OCI-LY7 (cell line): ENCODE results near the gene C12orf56.

ENCODE experiments used
- EZH2phosphoT487 ChIP-seq: fragments of 200-600 bp; sonication (generic); IDR thresholded peaks from 2 replicates; pipeline ENCODE4 v1.6.1; 2018; ENCODE audit warnings: low read depth, borderline replicate concordance, mild to moderate bottlenecking, mixed run types, antibody characterized with exemption, low read length, moderate library complexity, mixed read lengths
- TF ChIP-seq, protein P1 (sequence below): fragments of 200-600 bp; sonication (generic); conservative IDR thresholded peaks from 2 replicates; pipeline ENCODE4 v1.5.1; 2014; ENCODE audit warnings: mild to moderate bottlenecking, antibody characterized with exemption, low read length, moderate library complexity, mixed read lengths

DNA sequence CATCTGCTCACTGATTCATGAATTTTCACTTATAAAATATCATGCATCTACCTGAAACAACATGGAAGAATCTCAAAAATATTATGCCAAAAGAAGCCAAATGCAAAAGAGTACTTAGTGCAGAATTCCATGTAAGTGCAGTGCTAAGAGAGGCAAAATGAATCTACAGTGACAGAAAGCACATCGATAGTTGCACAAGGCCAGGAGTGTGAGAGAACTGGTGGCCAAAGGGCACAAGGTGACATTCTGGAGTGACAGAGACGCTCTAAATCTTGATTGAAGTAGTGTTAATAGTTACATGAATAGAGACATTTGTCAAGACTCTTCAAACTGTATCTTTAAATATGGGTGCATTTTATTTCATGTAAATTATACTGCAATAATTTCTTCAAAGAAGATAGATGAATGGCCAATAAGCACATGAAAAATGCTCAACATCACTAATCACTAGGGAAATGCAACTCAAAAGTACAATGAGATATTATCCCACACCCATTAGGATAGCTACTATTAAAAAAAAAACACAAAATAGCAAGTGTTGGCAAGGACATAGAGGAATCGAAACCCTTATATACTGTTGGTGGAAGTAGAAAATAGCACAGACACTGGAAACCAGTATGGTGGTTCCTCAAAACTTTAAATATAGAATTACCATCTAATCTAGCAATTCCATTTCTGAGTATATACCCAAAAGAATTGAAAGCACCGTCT lies 96.7 kb downstream of the C12orf56 start:
- TF ChIP-seq, protein P1, sequence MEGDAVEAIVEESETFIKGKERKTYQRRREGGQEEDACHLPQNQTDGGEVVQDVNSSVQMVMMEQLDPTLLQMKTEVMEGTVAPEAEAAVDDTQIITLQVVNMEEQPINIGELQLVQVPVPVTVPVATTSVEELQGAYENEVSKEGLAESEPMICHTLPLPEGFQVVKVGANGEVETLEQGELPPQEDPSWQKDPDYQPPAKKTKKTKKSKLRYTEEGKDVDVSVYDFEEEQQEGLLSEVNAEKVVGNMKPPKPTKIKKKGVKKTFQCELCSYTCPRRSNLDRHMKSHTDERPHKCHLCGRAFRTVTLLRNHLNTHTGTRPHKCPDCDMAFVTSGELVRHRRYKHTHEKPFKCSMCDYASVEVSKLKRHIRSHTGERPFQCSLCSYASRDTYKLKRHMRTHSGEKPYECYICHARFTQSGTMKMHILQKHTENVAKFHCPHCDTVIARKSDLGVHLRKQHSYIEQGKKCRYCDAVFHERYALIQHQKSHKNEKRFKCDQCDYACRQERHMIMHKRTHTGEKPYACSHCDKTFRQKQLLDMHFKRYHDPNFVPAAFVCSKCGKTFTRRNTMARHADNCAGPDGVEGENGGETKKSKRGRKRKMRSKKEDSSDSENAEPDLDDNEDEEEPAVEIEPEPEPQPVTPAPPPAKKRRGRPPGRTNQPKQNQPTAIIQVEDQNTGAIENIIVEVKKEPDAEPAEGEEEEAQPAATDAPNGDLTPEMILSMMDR = no peak
- no peak for TF ChIP-seq EZH2phosphoT487
